Glutamatergic neuron (in vitro differentiated cells): ENCODE results near the gene CHN1. TPM values are rescaled to one million over a fixed set of nuclear protein-coding genes. Genes with fewer than 3 reads are reported as not detected.

Experiments
- DNase-seq: peaks from one replicate; pipeline ENCODE4 v3.0.0; 2022
- H3K27ac Mint-ChIP-seq: one replicate; pipeline ENCODE4 v1.8.0; 2020; ENCODE audit warnings: mild to moderate bottlenecking, mixed read lengths, inconsistent platforms; ENCODE audit not compliant: unreplicated experiment
- H3K27me3 Mint-ChIP-seq: one replicate; pipeline ENCODE4 v1.8.0; 2020; ENCODE audit warnings: mild to moderate bottlenecking, moderate library complexity, mixed read lengths, inconsistent platforms; ENCODE audit not compliant: unreplicated experiment
- H3K36me3 Mint-ChIP-seq: one replicate; pipeline ENCODE4 v1.8.0; 2020; ENCODE audit warnings: mild to moderate bottlenecking, mixed read lengths, inconsistent platforms; ENCODE audit not compliant: unreplicated experiment
- H3K4me1 Mint-ChIP-seq: one replicate; pipeline ENCODE4 v1.8.0; 2020; ENCODE audit warnings: mild to moderate bottlenecking, low read depth, mixed read lengths, inconsistent platforms; ENCODE audit not compliant: unreplicated experiment
- H3K4me3 Mint-ChIP-seq: one replicate; pipeline ENCODE4 v1.8.0; 2020; ENCODE audit warnings: mild to moderate bottlenecking, mixed read lengths, inconsistent platforms; ENCODE audit not compliant: unreplicated experiment
- H3K9me3 Mint-ChIP-seq: one replicate; pipeline ENCODE4 v1.8.0; 2020; ENCODE audit warnings: mild to moderate bottlenecking, moderate library complexity, mixed read lengths, inconsistent platforms; ENCODE audit not compliant: unreplicated experiment
- CTCF ChIP-seq: fragments of 200-600 bp; sonication (generic); IDR thresholded peaks from one replicate; pipeline ENCODE4 v1.5.0; 2021; ENCODE audit not compliant: partially characterized antibody, unreplicated experiment
- total RNA-seq: library from RNA; stranded (reverse); fragmentation: NEBNext Ultra II Directional; extraction: Animal tissue kit (Norgen Biotek cat#: 25700); gene quantifications from one replicate; pipeline ENCODE4 v1.2.1, GENCODE V29; 2021; ENCODE audit not compliant: unreplicated experiment

The CHN1 gene
- total RNA-seq, 1 donor from 2014 or later = 212 TPM

- TF ChIP-seq CTCF = no peak
- Mint-ChIP-seq H3K9me3 (peaks cover 2% of the 10 kb centered on the region), H3K36me3 (no peaks in the 10 kb centered on the region), H3K4me1 (peaks cover 16% of the 10 kb centered on the region), H3K27ac (no peak overlapping the region), H3K27me3 (no peaks in the 10 kb centered on the region), H3K4me3 (no peak overlapping the region)
- DNase-seq = no peak
Observed at GRCh38 chr2:174967086-174967485, 38.1 kb downstream of the CHN1 start.

GRCh38 chr2:174965992-174966744, 39.0 kb downstream of the CHN1 start:
- DNase-seq = no peak
- peaks cover 2% of the 10 kb centered on the region for H3K9me3 Mint-ChIP-seq
- no peak overlapping the region for H3K4me3 Mint-ChIP-seq
- TF ChIP-seq CTCF = no peak
- no peaks in the 10 kb centered on the region for H3K27me3 Mint-ChIP-seq
- peaks cover 16% of the 10 kb centered on the region for H3K4me1 Mint-ChIP-seq
- H3K36me3 Mint-ChIP-seq = no peaks in the 10 kb centered on the region
- H3K27ac Mint-ChIP-seq = no peak overlapping the region

GRCh38 chr2:174965551-174965950, 39.6 kb downstream of the CHN1 start:
- Mint-ChIP-seq H3K36me3 (no peaks in the 10 kb centered on the region), H3K27ac (no peak overlapping the region), H3K4me1 (peaks cover 16% of the 10 kb centered on the region), H3K27me3 (no peaks in the 10 kb centered on the region), H3K4me3 (no peak overlapping the region), H3K9me3 (peaks cover 2% of the 10 kb centered on the region)
- TF ChIP-seq CTCF = no peak
- no peak for DNase-seq

GRCh38 chr2:174964404-174964803, 40.8 kb downstream of the CHN1 start:
- peaks cover 22% of the 10 kb centered on the region for H3K4me1 Mint-ChIP-seq
- DNase-seq = no peak
- no peak overlapping the region for H3K27ac Mint-ChIP-seq
- no peaks in the 10 kb centered on the region for H3K27me3 Mint-ChIP-seq
- no peak for TF ChIP-seq CTCF
- H3K9me3 Mint-ChIP-seq = peaks cover 2% of the 10 kb centered on the region
- H3K4me3 Mint-ChIP-seq = no peak overlapping the region
- no peaks in the 10 kb centered on the region for H3K36me3 Mint-ChIP-seq

GRCh38 chr2:174963437-174964400, 41.5 kb downstream of the CHN1 start:
- Mint-ChIP-seq H3K36me3 (no peaks in the 10 kb centered on the region), H3K9me3 (no peaks in the 10 kb centered on the region), H3K27me3 (no peaks in the 10 kb centered on the region), H3K27ac (no peak overlapping the region), H3K4me1 (peaks cover 24% of the 10 kb centered on the region), H3K4me3 (no peak overlapping the region)
- DNase-seq = no peak
- no peak for TF ChIP-seq CTCF
